ENCODE results near the gene TMEM106B.

GRCh38 chr7:12244129-12244528, 33.0 kb downstream of the TMEM106B start:
- TF ChIP-seq CTCF (IDR thresholded peaks at IDR 0.05), result peak; percentile 80
- TF ChIP-seq TCF7L2 (IDR thresholded peaks at IDR 0.05; ENCODE audit: low read depth, low read length), result no peak
- TF ChIP-seq POLR2AphosphoS5 (IDR thresholded peaks at IDR 0.05; ENCODE audit: low read depth, low read length), result no peak
- TF ChIP-seq REST (IDR thresholded peaks at IDR 0.05; ENCODE audit: insufficient read depth in 1 of 2, low read depth in 2 of 2, low read length in 1 of 2), result no peak
- no peak for TF ChIP-seq SIN3A (IDR thresholded peaks at IDR 0.05; ENCODE audit: borderline replicate concordance, insufficient read depth, low read depth, low read length)
